ENCODE measurements around the gene NFU1.

DNA sequence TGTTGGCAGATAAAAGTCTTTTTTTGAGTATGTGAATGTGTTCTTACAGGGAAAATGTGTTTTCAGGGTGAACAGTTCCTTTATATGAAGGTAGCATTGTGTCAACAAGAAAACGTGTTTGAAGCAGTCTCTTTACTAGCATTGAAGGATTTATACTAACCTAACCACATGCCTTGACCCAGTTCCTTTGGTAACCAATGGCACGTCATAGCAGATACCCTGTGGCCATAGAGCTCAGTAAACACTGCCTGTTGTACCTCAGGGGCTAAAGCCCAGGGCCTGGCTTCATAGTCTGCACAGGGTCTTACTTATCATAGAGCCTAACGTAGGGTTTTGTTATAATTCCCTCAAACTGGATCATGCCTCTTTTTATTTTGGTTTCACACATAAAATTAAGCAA is 32.1 kb upstream of the NFU1 start:
- TF ChIP-seq, protein P1, sequence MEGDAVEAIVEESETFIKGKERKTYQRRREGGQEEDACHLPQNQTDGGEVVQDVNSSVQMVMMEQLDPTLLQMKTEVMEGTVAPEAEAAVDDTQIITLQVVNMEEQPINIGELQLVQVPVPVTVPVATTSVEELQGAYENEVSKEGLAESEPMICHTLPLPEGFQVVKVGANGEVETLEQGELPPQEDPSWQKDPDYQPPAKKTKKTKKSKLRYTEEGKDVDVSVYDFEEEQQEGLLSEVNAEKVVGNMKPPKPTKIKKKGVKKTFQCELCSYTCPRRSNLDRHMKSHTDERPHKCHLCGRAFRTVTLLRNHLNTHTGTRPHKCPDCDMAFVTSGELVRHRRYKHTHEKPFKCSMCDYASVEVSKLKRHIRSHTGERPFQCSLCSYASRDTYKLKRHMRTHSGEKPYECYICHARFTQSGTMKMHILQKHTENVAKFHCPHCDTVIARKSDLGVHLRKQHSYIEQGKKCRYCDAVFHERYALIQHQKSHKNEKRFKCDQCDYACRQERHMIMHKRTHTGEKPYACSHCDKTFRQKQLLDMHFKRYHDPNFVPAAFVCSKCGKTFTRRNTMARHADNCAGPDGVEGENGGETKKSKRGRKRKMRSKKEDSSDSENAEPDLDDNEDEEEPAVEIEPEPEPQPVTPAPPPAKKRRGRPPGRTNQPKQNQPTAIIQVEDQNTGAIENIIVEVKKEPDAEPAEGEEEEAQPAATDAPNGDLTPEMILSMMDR (conservative IDR thresholded peaks at IDR 0.05; ENCODE audit: low read length), result no peak
- TF ChIP-seq EZH2phosphoT487 (IDR thresholded peaks at IDR 0.05; ENCODE audit: borderline replicate concordance), result no peak
